Esophagus squamous epithelium (tissue), 5 donors: Measurements from ENCODE around the gene TIAL1. TPM values are rescaled to one million over a fixed set of nuclear protein-coding genes. Genes with fewer than 3 reads are reported as not detected.

Source experiments
- DNase-seq: peaks from one replicate; lab custom pipeline; 2025; lab: John Stamatoyannopoulos, UW
- H3K27ac ChIP-seq, 4 donors: fragments of 200-600 bp; sonication (generic); one replicate each; pipeline ENCODE4 v1.5.1; 2016 to 2019; ENCODE audit warnings: mild to moderate bottlenecking in 1 of 4
- H3K27me3 ChIP-seq, 4 donors: fragments of 200-600 bp; sonication (generic); 1 replicate in 3 of 4; 2 replicates in 1 of 4; pipeline versions ENCODE4 v1.5.1 to v1.6.0; 2017 to 2021; ENCODE audit warnings: antibody characterized with exemption in 1 of 4
- H3K36me3 ChIP-seq, 3 donors: fragments of 200-600 bp; sonication (generic); one replicate each; pipeline ENCODE4 v1.5.1; 2016 to 2019
- H3K4me1 ChIP-seq, 3 donors: fragments of 200-600 bp; sonication (generic); one replicate each; pipeline ENCODE4 v1.5.1; 2017 to 2019
- H3K4me3 ChIP-seq, 4 donors: fragments of 200-600 bp; sonication (generic); 1 replicate in 3 of 4; 2 replicates in 1 of 4; pipeline ENCODE4 v1.5.1; 2016 to 2019; ENCODE audit warnings: mild to moderate bottlenecking in 2 of 4, moderate library complexity in 1 of 4
- H3K9me3 ChIP-seq, 3 donors: fragments of 200-600 bp; sonication (generic); one replicate each; pipeline ENCODE4 v1.5.1; 2016 to 2019
- POLR2A ChIP-seq, 4 donors: fragments of 450-650 bp; IDR thresholded peaks; one replicate each; pipeline ENCODE4 v1.6.1; 2017; ENCODE audit warnings: antibody characterized with exemption in 4 of 4, mild to moderate bottlenecking in 4 of 4, moderate library complexity in 3 of 4
- WGBS, 2 donors: methylation state at CpG; one replicate each; pipeline ENCODE4 v1.1.5; 2018; 5-methylcytosine and 5-hydroxymethylcytosine counted together
- intact Hi-C: fragments of 100-400 bp; cut with DNase I; formaldehyde crosslinking; loops from one replicate; pipeline ENCODE4 v1.15.0; 2022
- total RNA-seq, 4 donors: library from RNA; depleted of rRNA; stranded (reverse); fragments of >200 nt; gene quantifications; one replicate each; pipeline ENCODE4 v1.1.0, GENCODE V29; 2016
- TF ChIP-seq, protein P1 (sequence below), 6 experiments: fragments of 450-650 bp in 4 of 6; fragments of 200-600 bp in 2 of 6; sonication (generic) in 2 of 6; IDR thresholded peaks; one replicate each; pipeline ENCODE4 v1.5.1; 2016 to 2019; ENCODE audit warnings: antibody characterized with exemption in 6 of 6, mild to moderate bottlenecking in 4 of 6, moderate library complexity in 4 of 6
- donor health status: DM: yes; HTN: yes; CAD: no.

TIAL1 gene
- total RNA-seq, 4 donors from 2014 or later, result 50.1 to 84.5 (median 65.2) TPM

GRCh38 chr10:119542357-119542987 lies 54.3 kb downstream of the TIAL1 start, which contains the start of gene RGS10:
Gene RGS10 (minus strand): TSS chr10:119542719. CDS start chr10:119542638, 81 bp downstream.
- Histone ChIP-seq H3K9me3 (no peaks in the 10 kb centered on the region), H3K27me3 (peaks cover 0 to 3% (median 0%) of the 10 kb centered on the region in 4 donors), H3K36me3 (no peaks in the 10 kb centered on the region), H3K27ac (peak within 1 kb of the TSS; percentile 81 to 92 (median 85)), H3K4me1 (peaks cover 24 to 70% (median 32%) of the 10 kb centered on the region in 3 donors), H3K4me3 (peak within 1 kb of the TSS; percentile 54 to 81 (median 66))
- TF ChIP-seq, protein P1, sequence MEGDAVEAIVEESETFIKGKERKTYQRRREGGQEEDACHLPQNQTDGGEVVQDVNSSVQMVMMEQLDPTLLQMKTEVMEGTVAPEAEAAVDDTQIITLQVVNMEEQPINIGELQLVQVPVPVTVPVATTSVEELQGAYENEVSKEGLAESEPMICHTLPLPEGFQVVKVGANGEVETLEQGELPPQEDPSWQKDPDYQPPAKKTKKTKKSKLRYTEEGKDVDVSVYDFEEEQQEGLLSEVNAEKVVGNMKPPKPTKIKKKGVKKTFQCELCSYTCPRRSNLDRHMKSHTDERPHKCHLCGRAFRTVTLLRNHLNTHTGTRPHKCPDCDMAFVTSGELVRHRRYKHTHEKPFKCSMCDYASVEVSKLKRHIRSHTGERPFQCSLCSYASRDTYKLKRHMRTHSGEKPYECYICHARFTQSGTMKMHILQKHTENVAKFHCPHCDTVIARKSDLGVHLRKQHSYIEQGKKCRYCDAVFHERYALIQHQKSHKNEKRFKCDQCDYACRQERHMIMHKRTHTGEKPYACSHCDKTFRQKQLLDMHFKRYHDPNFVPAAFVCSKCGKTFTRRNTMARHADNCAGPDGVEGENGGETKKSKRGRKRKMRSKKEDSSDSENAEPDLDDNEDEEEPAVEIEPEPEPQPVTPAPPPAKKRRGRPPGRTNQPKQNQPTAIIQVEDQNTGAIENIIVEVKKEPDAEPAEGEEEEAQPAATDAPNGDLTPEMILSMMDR (IDR thresholded peaks at IDR 0.05), result no peak
- TF ChIP-seq POLR2A (IDR thresholded peaks at IDR 0.05), result peak in 3 of 4 donors; percentile 20 to 87 (median 67)
- peak; percentile 42 for DNase-seq
- WGBS, 2 donors, result 0% methylated on average over 14 of the region's 76 CpGs; no CpG with 5 or more reads in 1 of the 2 donors
- intact Hi-C loops, result no loop called here

DNA sequence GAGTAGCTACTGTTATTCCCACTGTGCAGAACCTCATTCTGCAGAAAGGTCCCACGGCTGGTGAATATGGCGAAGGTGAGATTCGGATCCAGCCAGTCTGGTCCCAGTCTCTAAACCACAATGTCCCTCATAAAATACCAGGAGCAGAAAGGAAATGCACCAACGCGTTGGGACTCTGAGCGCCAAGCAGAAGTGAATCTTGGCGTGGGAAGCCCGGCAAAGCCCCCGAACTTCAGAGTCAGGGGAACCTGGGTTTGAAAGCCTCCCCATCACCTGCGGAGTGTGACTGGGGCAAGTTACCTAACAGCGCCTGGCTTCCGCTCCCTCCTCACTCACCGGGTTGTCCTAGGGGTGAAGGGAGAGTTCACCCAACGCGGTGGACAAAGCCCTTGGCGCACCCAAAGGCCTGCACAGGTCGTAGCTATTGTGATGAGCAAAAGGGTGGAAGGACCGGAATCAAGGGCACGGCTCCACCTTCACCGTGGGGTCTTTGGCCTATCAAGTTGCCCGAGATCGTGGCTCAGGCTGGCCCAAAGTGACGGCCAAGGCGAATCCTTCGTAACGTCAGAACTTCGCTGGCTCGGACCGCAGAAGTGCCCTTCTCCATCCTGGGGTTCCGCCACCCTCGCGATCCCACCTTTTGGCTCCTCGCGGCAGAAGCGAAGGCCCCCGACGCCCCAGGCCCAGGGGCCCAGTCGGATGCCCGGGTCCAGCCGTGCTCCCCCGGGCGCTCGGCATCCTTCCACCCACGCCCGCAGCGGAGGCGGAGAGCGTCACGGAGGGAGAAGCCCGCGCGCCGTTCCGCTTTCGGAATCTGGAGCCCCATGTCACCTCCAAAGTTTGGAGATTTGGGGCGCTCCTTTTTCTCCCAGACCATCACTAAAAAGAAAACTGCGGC lies 55.1 kb downstream of the TIAL1 start:
- Histone ChIP-seq H3K4me3 (peak overlapping the region; percentile 54 to 81 (median 66)), H3K27me3 (no peaks in the 10 kb centered on the region), H3K27ac (peak overlapping the region; percentile 81 to 92 (median 85)), H3K36me3 (no peaks in the 10 kb centered on the region), H3K4me1 (peaks cover 24 to 72% (median 32%) of the 10 kb centered on the region in 3 donors), H3K9me3 (no peaks in the 10 kb centered on the region)
- 33 to 53% methylated on average over 13 to 19 of the region's 57 CpGs for WGBS, 2 donors
- no peak for DNase-seq
- intact Hi-C loops, result no loop called here
- no peak for TF ChIP-seq POLR2A (IDR thresholded peaks at IDR 0.05)

- no peak for DNase-seq
- no peak overlapping the region for H3K27ac ChIP-seq
- TF ChIP-seq, protein P1 (IDR thresholded peaks at IDR 0.05), result no peak
- no peak for TF ChIP-seq POLR2A (IDR thresholded peaks at IDR 0.05)
- intact Hi-C loops, result no loop called here
- H3K9me3 ChIP-seq, result no peaks in the 10 kb centered on the region
- peaks cover 0 to 4% (median 0%) of the 10 kb centered on the region in 3 donors for H3K36me3 ChIP-seq
- peaks cover 24 to 72% (median 32%) of the 10 kb centered on the region in 3 donors for H3K4me1 ChIP-seq
- H3K27me3 ChIP-seq, result no peaks in the 10 kb centered on the region
- WGBS, 2 donors, result 29 to 30% methylated on average over 6 of the region's 6 CpGs
- peak overlapping the region in 3 of 4 donors; percentile 58 to 81 (median 73) for H3K4me3 ChIP-seq
Observed at GRCh38 chr10:119541046-119541445, 55.7 kb downstream of the TIAL1 start.

- no peak for DNase-seq
Observed at GRCh38 chr10:119540038-119540437, 56.7 kb downstream of the TIAL1 start.

GRCh38 chr10:119539359-119539825 lies 57.4 kb downstream of the TIAL1 start:
- H3K27me3 ChIP-seq, result no peaks in the 10 kb centered on the region
- no peak for TF ChIP-seq POLR2A (IDR thresholded peaks at IDR 0.05)
- TF ChIP-seq, protein P1 (IDR thresholded peaks at IDR 0.05), result no peak
- 47 to 79% methylated on average over 4 to 7 of the region's 9 CpGs for WGBS, 2 donors
- intact Hi-C loops, result no loop called here
- peaks cover 24 to 65% (median 32%) of the 10 kb centered on the region in 3 donors for H3K4me1 ChIP-seq
- DNase-seq, result no peak
- peak overlapping the region in 3 of 4 donors; percentile 27 to 42 (median 30) for H3K27ac ChIP-seq
- H3K9me3 ChIP-seq, result no peaks in the 10 kb centered on the region
- no peak overlapping the region for H3K4me3 ChIP-seq
- H3K36me3 ChIP-seq, result peaks cover 0 to 4% (median 0%) of the 10 kb centered on the region in 3 donors

More at GRCh38 chr10:119540038-119540437, 56.7 kb downstream of the TIAL1 start:
- Histone ChIP-seq H3K4me3 (no peak overlapping the region), H3K9me3 (no peaks in the 10 kb centered on the region), H3K4me1 (peaks cover 24 to 71% (median 32%) of the 10 kb centered on the region in 3 donors), H3K27me3 (no peaks in the 10 kb centered on the region), H3K27ac (no peak overlapping the region), H3K36me3 (peaks cover 0 to 4% (median 0%) of the 10 kb centered on the region in 3 donors)
- no peak for TF ChIP-seq POLR2A (IDR thresholded peaks at IDR 0.05)
- TF ChIP-seq, protein P1 (IDR thresholded peaks at IDR 0.05), result no peak
- 88 to 93% methylated on average over 4 of the region's 4 CpGs for WGBS, 2 donors
- intact Hi-C loops, result no loop called here
